Activated T-helper 2 cell treated with anti-CD3 and anti-CD28 coated beads, Interferon-gamma antibody, Interleukin-2, Interleukin-4, amounts not matched to agents 10 μg/mL and 5 μg/mL and 100 μg/mL, durations not matched to agents 14 hours and 24 hours and 36 hours (primary cell): ENCODE data around the gene LNX1. TPM values are rescaled to one million over a fixed set of nuclear protein-coding genes. Genes with fewer than 3 reads are reported as not detected.

Source experiments
- DNase-seq: peaks from one replicate; pipeline ENCODE4 v3.0.0; 2021; ENCODE audit warnings: low spot score
- H3K27ac Mint-ChIP-seq: one replicate; pipeline ENCODE4 v1.8.0; 2021; ENCODE audit warnings: mixed read lengths
- H3K27me3 Mint-ChIP-seq: one replicate; pipeline ENCODE4 v1.8.0; 2021; ENCODE audit warnings: low read depth, mixed read lengths
- H3K36me3 Mint-ChIP-seq: one replicate; pipeline ENCODE4 v1.8.0; 2021; ENCODE audit warnings: low read depth, mixed read lengths
- H3K4me1 Mint-ChIP-seq: one replicate; pipeline ENCODE4 v1.8.0; 2021; ENCODE audit warnings: low read depth, mixed read lengths
- H3K4me3 Mint-ChIP-seq: one replicate; pipeline ENCODE4 v1.8.0; 2021; ENCODE audit warnings: low read depth, mild to moderate bottlenecking, moderate library complexity, mixed read lengths
- H3K9me3 Mint-ChIP-seq: one replicate; pipeline ENCODE4 v1.8.0; 2021; ENCODE audit warnings: mixed read lengths
- intact Hi-C: fragments of 100-400 bp; cut with micrococcal nuclease; formaldehyde crosslinking; loops from one replicate; pipeline ENCODE4 v1.15.1; 2023
- total RNA-seq: library from RNA; stranded (reverse); gene quantifications from 2 replicates; pipeline ENCODE4 v1.2.3, GENCODE V29; 2022

The LNX1 gene
- total RNA-seq, 1 donor from 2014 or later = not detected

- Mint-ChIP-seq H3K27me3 (peaks cover 2% of the 10 kb centered on the region), H3K9me3 (no peaks in the 10 kb centered on the region)
- intact Hi-C loops = no loop called here
Measured at GRCh38 chr4:53556651-53557050, 34.6 kb downstream of the LNX1 start.

GRCh38 chr4:53553486-53554210 lies 37.6 kb downstream of the LNX1 start:
- H3K4me1 Mint-ChIP-seq = no peaks in the 10 kb centered on the region
- no peak overlapping the region for H3K27ac Mint-ChIP-seq
- intact Hi-C loops = no loop called here
- H3K36me3 Mint-ChIP-seq = no peaks in the 10 kb centered on the region
- DNase-seq = no peak
- H3K9me3 Mint-ChIP-seq = no peaks in the 10 kb centered on the region
- H3K27me3 Mint-ChIP-seq = peaks cover 2% of the 10 kb centered on the region
- no peak overlapping the region for H3K4me3 Mint-ChIP-seq

More at GRCh38 chr4:53556651-53557050, 34.6 kb downstream of the LNX1 start:
- H3K4me3 Mint-ChIP-seq = no peak overlapping the region
- H3K27ac Mint-ChIP-seq = no peak overlapping the region
- DNase-seq = no peak
- H3K36me3 Mint-ChIP-seq = no peaks in the 10 kb centered on the region
- H3K4me1 Mint-ChIP-seq = no peaks in the 10 kb centered on the region

- DNase-seq = no peak
- H3K9me3 Mint-ChIP-seq = no peaks in the 10 kb centered on the region
- H3K27me3 Mint-ChIP-seq = peaks cover 3% of the 10 kb centered on the region
- intact Hi-C loops = no loop called here
- H3K36me3 Mint-ChIP-seq = no peaks in the 10 kb centered on the region
- H3K4me1 Mint-ChIP-seq = no peaks in the 10 kb centered on the region
- H3K4me3 Mint-ChIP-seq = no peak overlapping the region
- H3K27ac Mint-ChIP-seq = no peak overlapping the region
Measured at GRCh38 chr4:53552711-53553110, 38.6 kb downstream of the LNX1 start.

- DNase-seq = no peak
- H3K4me3 Mint-ChIP-seq = no peak overlapping the region
- H3K4me1 Mint-ChIP-seq = no peaks in the 10 kb centered on the region
- H3K36me3 Mint-ChIP-seq = no peaks in the 10 kb centered on the region
- intact Hi-C loops = no loop called here
- no peaks in the 10 kb centered on the region for H3K9me3 Mint-ChIP-seq
- H3K27ac Mint-ChIP-seq = no peak overlapping the region
- peaks cover 7% of the 10 kb centered on the region for H3K27me3 Mint-ChIP-seq
Measured at GRCh38 chr4:53551958-53552357, 39.3 kb downstream of the LNX1 start.

GRCh38 chr4:53551281-53551864 lies 39.9 kb downstream of the LNX1 start:
- no peak for DNase-seq
- intact Hi-C loops = no loop called here
- Mint-ChIP-seq H3K4me1 (no peaks in the 10 kb centered on the region), H3K27ac (no peak overlapping the region), H3K27me3 (peaks cover 7% of the 10 kb centered on the region), H3K36me3 (no peaks in the 10 kb centered on the region), H3K4me3 (no peak overlapping the region), H3K9me3 (no peaks in the 10 kb centered on the region)

GRCh38 chr4:53548662-53549061 lies 42.6 kb downstream of the LNX1 start:
- no peaks in the 10 kb centered on the region for H3K36me3 Mint-ChIP-seq
- H3K27ac Mint-ChIP-seq = no peak overlapping the region
- DNase-seq = no peak
- peaks cover 5% of the 10 kb centered on the region for H3K27me3 Mint-ChIP-seq
- intact Hi-C loops = no loop called here
- H3K9me3 Mint-ChIP-seq = no peaks in the 10 kb centered on the region
- no peak overlapping the region for H3K4me3 Mint-ChIP-seq
- H3K4me1 Mint-ChIP-seq = no peaks in the 10 kb centered on the region

GRCh38 chr4:53547983-53548382 lies 43.3 kb downstream of the LNX1 start:
- no peaks in the 10 kb centered on the region for H3K4me1 Mint-ChIP-seq
- no peaks in the 10 kb centered on the region for H3K36me3 Mint-ChIP-seq
- no peak overlapping the region for H3K4me3 Mint-ChIP-seq
- H3K27me3 Mint-ChIP-seq = peaks cover 8% of the 10 kb centered on the region
- DNase-seq = no peak
- H3K9me3 Mint-ChIP-seq = no peaks in the 10 kb centered on the region
- H3K27ac Mint-ChIP-seq = no peak overlapping the region
- intact Hi-C loops = no loop called here

GRCh38 chr4:53545942-53546581 lies 45.2 kb downstream of the LNX1 start:
- no peaks in the 10 kb centered on the region for H3K36me3 Mint-ChIP-seq
- H3K27ac Mint-ChIP-seq = no peak overlapping the region
- no peaks in the 10 kb centered on the region for H3K4me1 Mint-ChIP-seq
- intact Hi-C loops = no loop called here
- no peak for DNase-seq
- no peak overlapping the region for H3K4me3 Mint-ChIP-seq
- H3K27me3 Mint-ChIP-seq = peaks cover 8% of the 10 kb centered on the region
- H3K9me3 Mint-ChIP-seq = no peaks in the 10 kb centered on the region

GRCh38 chr4:53545273-53545672 lies 46.0 kb downstream of the LNX1 start:
- intact Hi-C loops = no loop called here
- no peak overlapping the region for H3K4me3 Mint-ChIP-seq
- no peaks in the 10 kb centered on the region for H3K9me3 Mint-ChIP-seq

GRCh38 chr4:53543561-53543960 lies 47.7 kb downstream of the LNX1 start:
- Mint-ChIP-seq H3K4me3 (no peak overlapping the region), H3K9me3 (no peaks in the 10 kb centered on the region), H3K4me1 (no peaks in the 10 kb centered on the region), H3K27me3 (peaks cover 8% of the 10 kb centered on the region), H3K36me3 (no peaks in the 10 kb centered on the region), H3K27ac (no peak overlapping the region)
- DNase-seq = no peak
- intact Hi-C loops = no loop called here

More at GRCh38 chr4:53545273-53545672, 46.0 kb downstream of the LNX1 start:
- DNase-seq = no peak
- no peaks in the 10 kb centered on the region for H3K4me1 Mint-ChIP-seq
- no peak overlapping the region for H3K27ac Mint-ChIP-seq
- H3K27me3 Mint-ChIP-seq = peaks cover 8% of the 10 kb centered on the region
- H3K36me3 Mint-ChIP-seq = no peaks in the 10 kb centered on the region

- H3K36me3 Mint-ChIP-seq = no peaks in the 10 kb centered on the region
- peaks cover 2% of the 10 kb centered on the region for H3K27me3 Mint-ChIP-seq
- H3K9me3 Mint-ChIP-seq = no peaks in the 10 kb centered on the region
- no peak overlapping the region for H3K4me3 Mint-ChIP-seq
- intact Hi-C loops = no loop called here
- DNase-seq = no peak
- H3K4me1 Mint-ChIP-seq = no peaks in the 10 kb centered on the region
- no peak overlapping the region for H3K27ac Mint-ChIP-seq
Measured at GRCh38 chr4:53541577-53542206, 49.6 kb downstream of the LNX1 start.

- no peak overlapping the region for H3K4me3 Mint-ChIP-seq
- intact Hi-C loops = no loop called here
- no peak overlapping the region for H3K27ac Mint-ChIP-seq
- peaks cover 7% of the 10 kb centered on the region for H3K27me3 Mint-ChIP-seq
- no peaks in the 10 kb centered on the region for H3K4me1 Mint-ChIP-seq
- no peak for DNase-seq
- H3K9me3 Mint-ChIP-seq = no peaks in the 10 kb centered on the region
- no peaks in the 10 kb centered on the region for H3K36me3 Mint-ChIP-seq
Measured at GRCh38 chr4:53538756-53539155, 52.5 kb downstream of the LNX1 start.

- intact Hi-C loops = no loop called here
- no peaks in the 10 kb centered on the region for H3K9me3 Mint-ChIP-seq
- no peaks in the 10 kb centered on the region for H3K36me3 Mint-ChIP-seq
- no peaks in the 10 kb centered on the region for H3K4me1 Mint-ChIP-seq
- no peak for DNase-seq
- H3K27me3 Mint-ChIP-seq = peaks cover 4% of the 10 kb centered on the region
- H3K27ac Mint-ChIP-seq = no peak overlapping the region
- no peak overlapping the region for H3K4me3 Mint-ChIP-seq
Measured at GRCh38 chr4:53537606-53538005, 53.7 kb downstream of the LNX1 start.
